HG02588 (cell line): ENCODE data around the gene STARD7.
"Not testable (repeated sequence)": the region's sequence is repeated elsewhere in the genome, so short reads cannot be mapped to it uniquely, and the experiment has no call there.

Source experiments
- ATAC-seq: cut with Tn5 transposase; IDR thresholded peaks from one replicate; pipeline ENCODE4 v1.9.1; 2021; ENCODE audit warnings: mild to moderate bottlenecking, moderate library complexity; ENCODE audit not compliant: unreplicated experiment

The STARD7 gene, protein sequence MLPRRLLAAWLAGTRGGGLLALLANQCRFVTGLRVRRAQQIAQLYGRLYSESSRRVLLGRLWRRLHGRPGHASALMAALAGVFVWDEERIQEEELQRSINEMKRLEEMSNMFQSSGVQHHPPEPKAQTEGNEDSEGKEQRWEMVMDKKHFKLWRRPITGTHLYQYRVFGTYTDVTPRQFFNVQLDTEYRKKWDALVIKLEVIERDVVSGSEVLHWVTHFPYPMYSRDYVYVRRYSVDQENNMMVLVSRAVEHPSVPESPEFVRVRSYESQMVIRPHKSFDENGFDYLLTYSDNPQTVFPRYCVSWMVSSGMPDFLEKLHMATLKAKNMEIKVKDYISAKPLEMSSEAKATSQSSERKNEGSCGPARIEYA

DNA sequence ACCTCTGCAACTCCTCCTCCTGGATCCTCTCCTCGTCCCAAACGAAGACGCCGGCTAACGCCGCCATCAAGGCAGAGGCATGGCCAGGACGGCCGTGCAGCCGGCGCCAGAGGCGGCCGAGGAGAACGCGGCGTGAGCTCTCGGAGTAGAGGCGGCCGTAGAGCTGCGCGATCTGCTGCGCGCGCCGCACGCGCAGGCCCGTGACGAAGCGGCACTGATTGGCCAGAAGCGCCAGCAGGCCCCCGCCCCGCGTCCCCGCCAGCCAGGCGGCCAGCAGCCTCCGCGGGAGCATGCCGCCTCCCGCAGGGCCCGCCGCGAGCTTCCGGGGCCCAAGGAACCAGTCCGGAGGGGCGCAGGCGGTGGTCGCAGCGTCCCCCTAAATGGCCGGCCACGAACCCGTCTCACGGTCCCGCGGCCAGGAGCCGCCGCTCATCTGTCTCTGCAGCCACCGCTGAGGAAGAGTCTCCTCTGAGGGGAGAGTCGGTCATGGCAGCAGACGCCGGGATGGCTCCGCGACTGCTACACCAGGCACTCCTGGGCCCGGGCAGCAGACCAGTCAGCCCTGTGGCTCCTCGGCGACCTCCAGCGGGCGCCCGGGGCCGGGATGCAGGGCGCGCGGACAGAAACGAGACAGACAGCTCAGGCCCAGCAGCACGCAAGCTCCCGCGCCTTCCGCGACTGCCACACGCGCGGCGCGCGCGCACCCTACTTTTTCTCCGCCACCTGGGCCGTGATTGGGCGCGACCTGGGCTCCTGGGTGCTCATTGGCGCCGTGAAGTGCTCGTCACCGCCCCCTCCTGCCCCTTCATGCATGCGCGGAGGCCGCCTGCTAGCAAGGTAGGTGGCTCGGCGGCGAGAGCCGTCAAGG, at the start of gene STARD7:
Gene STARD7 (minus strand): TSS at position 685 of the 868 bp plus-strand sequence. CDS start 393 bp downstream, at position 292.
- ATAC-seq = peak; percentile 87

GRCh38 chr2:96257744-96258143, 49.1 kb upstream of the STARD7 start:
- ATAC-seq = not testable (repeated sequence)

GRCh38 chr2:96256611-96257113, 48.0 kb upstream of the STARD7 start:
- ATAC-seq = no peak

DNA sequence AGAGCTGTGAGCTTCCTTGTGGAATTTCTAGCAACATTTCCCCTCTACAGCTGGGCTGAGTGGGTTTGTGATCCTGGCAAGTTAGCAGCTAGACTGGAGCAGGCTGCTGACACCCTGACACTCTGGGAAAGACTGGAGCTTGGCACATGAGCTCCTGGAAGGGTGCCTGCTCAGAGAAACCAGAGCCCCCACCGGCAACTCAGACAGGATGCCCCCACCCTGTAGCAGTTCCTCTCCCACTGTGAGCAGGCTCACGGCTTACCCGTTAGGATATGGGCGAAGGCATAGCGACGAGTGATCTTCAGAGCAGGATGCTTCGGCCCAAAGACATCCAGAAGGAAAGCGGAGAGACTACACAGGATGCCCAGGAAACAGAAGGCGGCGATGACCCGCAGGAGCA, 45.9 kb upstream of the STARD7 start:
- no peak for ATAC-seq

DNA sequence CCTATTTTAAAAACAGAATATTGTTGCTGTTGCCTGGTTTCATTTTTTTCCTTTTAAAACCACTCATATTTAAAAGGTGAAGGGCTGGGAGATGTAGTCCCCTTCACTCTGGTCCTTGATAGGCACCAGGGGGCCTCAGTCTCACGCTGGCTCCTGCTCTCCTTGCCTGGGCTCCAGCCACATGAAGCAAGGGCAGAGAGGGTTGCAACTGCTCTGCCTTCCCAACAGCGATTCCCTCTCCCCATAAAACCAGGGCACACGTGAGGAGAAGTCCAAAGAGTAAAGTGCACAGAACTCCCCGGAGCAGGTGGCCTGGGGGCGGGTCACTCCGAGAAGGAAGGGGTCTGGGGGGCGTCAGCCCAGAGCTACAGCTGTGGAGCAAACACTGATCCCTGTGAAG, 44.4 kb upstream of the STARD7 start:
- ATAC-seq = no peak

DNA sequence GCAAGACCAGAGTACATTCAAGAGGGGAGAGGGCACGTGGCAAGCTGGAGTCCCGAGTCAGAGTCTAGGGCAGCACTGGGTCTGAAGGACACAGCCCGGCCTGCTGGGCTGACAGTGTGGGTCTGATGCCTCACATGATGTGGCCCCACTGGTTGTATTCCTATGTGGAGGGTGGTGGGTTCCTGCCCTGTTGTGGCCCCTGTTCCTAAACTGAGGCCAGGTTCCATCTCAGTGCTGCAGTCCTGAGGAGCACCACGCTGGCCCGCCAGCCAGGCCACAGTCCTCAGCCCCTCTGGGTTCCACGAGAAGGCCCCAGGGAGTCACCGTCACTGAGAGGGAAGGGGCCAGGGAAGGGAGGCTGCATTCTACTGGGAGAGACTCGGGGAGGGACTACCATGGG, 43.9 kb upstream of the STARD7 start:
- no peak for ATAC-seq

GRCh38 chr2:96251721-96252292, 43.2 kb upstream of the STARD7 start:
- ATAC-seq = no peak

GRCh38 chr2:96250188-96250587, 41.6 kb upstream of the STARD7 start:
- no peak for ATAC-seq

- no peak for ATAC-seq
These were observed 41.0 kb upstream of the STARD7 start for GRCh38 chr2:96249654-96250053.

- no peak for ATAC-seq
These were observed 40.0 kb upstream of the STARD7 start for GRCh38 chr2:96248624-96249023.

GRCh38 chr2:96247896-96248295, 39.3 kb upstream of the STARD7 start:
- no peak for ATAC-seq

- ATAC-seq = no peak
These were observed 38.4 kb upstream of the STARD7 start for GRCh38 chr2:96247009-96247408.

DNA sequence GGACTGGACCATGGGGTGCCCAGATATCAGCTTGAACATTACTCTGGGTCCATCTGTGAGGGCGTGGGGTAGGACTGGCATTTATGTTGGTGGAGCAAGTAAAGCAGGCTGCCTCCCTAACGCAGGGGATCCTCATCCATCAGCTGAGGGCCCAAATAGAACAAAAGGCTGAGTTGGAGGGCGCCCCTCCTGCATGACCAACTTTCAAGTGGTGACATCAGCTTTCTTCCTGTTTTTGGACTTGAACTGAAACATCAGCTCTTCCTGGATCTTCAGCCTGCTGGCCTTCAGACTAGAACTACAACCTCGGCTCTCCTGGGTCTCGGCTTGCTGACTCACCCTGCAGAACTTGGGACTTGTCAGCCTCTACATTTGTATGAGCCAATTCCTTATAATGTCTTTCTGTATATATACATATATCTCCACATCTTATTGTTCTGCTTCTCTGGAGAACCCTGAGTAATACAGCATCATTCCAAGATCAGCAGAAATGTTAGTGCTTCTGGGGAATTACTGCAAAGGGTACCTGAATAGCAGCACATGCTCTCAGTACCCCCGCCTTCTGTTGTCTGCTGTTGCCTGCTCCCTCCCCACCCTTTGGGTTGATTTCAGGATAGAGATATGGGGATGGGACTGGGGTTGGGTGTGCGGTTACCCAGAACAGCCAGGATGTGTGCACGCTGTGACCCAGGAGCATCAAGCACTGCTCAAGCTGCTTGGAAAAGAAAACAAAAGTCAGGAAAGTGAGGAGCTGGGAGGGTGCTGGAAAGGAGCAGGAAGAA, 37.2 kb upstream of the STARD7 start:
- ATAC-seq = no peak

DNA sequence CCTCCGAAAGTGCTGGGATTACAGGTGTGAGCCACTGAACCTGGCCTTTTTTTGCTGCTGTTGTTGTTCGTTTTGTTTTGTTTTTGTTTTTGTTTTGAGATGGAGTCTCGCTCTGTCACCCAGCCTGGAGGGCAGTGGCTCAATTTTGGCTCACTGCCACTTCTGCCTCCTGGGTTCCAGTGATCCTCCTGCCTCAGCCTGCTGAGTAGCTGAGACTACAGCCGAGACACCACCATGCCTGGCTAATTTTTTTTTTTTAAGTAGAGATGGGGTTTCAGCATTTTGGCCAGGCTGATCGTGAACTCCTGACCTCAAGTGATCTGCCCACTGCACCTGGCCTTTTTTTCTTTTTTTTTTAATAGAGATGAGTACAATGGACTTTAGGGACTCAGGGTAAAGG, 35.2 kb upstream of the STARD7 start:
- no peak for ATAC-seq

- peak; percentile 80 for ATAC-seq
These were observed 33.4 kb upstream of the STARD7 start for GRCh38 chr2:96241900-96242611.

DNA sequence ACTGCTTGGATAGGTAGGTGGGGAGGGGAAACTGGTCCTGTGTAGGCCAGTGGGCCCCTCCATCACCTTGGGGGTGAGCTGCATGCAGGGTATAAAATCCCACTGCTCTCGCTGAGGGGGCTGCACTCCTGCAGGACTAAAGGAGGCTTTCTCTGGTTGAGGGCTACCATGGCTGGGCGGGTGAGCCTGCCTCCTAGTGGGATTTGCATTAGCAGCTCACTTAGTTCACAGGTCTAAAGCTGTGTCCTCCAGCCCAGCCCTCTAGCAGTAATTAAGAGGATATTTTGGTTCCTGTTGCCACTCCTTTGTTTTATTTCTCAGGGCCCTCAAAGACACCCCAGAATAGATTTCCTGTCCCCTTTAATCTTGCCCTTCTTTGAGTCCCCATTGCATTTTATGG, 32.6 kb upstream of the STARD7 start:
- no peak for ATAC-seq

- ATAC-seq = no peak
These were observed 31.9 kb upstream of the STARD7 start for GRCh38 chr2:96240341-96241038.

- ATAC-seq = no peak
These were observed 31.2 kb upstream of the STARD7 start for GRCh38 chr2:96239745-96240264.

DNA sequence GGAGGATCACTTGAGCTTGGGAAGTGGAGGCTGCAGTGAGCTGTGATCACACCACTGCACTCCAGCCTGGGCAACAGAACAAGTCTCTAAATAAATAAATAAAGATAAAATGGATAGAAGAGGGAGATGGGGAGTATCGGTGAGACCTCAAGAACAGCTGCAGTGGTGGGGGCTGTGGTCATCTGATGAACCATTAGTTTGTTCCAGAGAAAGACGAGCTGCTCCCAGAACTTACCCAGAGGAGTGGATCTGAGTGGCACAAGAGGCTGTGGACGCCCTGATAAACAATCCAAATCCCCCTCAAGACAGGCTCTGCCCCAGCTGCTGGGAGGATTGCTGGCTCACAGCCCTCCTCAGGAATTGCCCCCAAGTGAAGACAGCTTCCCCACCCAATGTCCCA, 30.5 kb upstream of the STARD7 start:
- ATAC-seq = no peak
